ENCODE results near the gene ZG16. TPM values are rescaled to one million over a fixed set of nuclear protein-coding genes. Genes with fewer than 3 reads are reported as not detected.
"Not testable (repeated sequence)": the region's sequence is repeated elsewhere in the genome, so short reads cannot be mapped to it uniquely, and the experiment has no call there.

The ZG16 gene
- polyA plus RNA-seq, 1 donor from 2014 or later: not detected

DNA sequence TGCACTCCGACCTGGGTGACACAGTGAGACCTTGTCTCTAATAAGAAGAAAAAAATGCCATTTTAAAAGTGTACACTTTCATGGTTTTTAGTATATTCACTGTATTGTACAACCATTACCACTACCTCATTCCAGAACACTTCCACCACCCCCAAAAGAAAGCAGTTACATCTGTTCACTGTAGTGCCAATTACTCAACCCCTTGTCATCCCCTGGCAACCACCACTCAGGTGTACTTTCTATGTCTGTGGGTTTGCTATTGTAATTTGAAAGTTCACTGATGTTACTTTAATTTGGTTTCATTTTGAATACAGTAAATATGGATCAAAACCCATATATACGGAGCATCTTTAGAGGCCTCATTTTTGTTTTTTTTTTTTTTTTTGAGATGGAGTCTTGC, 6.1 kb downstream of the ZG16 start:
- no peaks in the 10 kb centered on the region for H3K36me3 ChIP-seq (ENCODE audit: insufficient read depth, low read length)
- no peaks in the 10 kb centered on the region for H4K20me1 ChIP-seq (ENCODE audit: insufficient read depth)

DNA sequence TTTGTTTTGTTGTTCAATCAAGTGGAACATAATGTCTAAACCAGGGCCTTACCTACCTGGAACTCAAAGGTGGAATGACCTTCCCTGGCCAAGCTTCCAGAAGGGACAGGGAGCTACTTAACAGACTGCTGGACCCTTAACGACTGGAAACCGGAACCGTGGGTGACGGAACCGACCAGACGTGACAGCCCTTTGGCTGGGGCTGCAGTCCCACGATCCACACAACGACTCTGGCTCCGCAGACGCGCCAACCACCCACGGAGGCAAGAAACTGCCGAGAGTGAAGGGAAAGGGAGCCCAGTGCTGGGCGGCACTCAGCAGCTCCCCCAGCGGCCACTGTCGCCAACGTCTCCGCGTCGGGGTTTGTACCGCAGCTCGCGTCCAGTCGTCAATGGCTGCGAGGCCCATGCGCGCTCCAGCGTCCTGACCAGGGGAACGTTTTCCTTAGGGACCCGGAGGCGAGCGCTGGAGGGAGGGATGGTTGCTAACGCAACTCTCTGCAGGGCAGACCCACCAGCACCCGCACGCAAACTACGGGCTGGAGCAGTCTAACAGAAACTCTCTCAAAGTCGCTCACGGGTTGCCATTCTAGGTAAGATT, 6.9 kb downstream of the ZG16 start:
- Histone ChIP-seq H3K27ac (ENCODE audit: low read length) (no peak overlapping the region), H3K27me3 (ENCODE audit: insufficient read depth, low read depth, low read length) (no peaks in the 10 kb centered on the region), H3K9ac (ENCODE audit: low read length) (no peak overlapping the region), H3K9me3 (ENCODE audit: low read length) (no peaks in the 10 kb centered on the region), H3K79me2 (replicated peaks; ENCODE audit: insufficient read depth, low read length) (no peaks in the 10 kb centered on the region), H3F3A (ENCODE audit: insufficient read depth, low read length, poor library complexity, severe bottlenecking) (no peaks in the 10 kb centered on the region), H4K20me1 (ENCODE audit: insufficient read depth) (no peaks in the 10 kb centered on the region), H3K4me3 (ENCODE audit: low read length) (no peak overlapping the region), H3K4me2 (ENCODE audit: low read length) (no peak overlapping the region), H3K36me3 (ENCODE audit: insufficient read depth, low read length) (no peaks in the 10 kb centered on the region), H2AFZ (ENCODE audit: low read depth, low read length) (no peak overlapping the region), H3K9me2 (ENCODE audit: insufficient read depth, low read length) (no peaks in the 10 kb centered on the region)
- TF ChIP-seq EP300 (conservative IDR thresholded peaks at IDR 0.05; ENCODE audit: poor library complexity, severe bottlenecking): no peak
- TF ChIP-seq, protein P1, sequence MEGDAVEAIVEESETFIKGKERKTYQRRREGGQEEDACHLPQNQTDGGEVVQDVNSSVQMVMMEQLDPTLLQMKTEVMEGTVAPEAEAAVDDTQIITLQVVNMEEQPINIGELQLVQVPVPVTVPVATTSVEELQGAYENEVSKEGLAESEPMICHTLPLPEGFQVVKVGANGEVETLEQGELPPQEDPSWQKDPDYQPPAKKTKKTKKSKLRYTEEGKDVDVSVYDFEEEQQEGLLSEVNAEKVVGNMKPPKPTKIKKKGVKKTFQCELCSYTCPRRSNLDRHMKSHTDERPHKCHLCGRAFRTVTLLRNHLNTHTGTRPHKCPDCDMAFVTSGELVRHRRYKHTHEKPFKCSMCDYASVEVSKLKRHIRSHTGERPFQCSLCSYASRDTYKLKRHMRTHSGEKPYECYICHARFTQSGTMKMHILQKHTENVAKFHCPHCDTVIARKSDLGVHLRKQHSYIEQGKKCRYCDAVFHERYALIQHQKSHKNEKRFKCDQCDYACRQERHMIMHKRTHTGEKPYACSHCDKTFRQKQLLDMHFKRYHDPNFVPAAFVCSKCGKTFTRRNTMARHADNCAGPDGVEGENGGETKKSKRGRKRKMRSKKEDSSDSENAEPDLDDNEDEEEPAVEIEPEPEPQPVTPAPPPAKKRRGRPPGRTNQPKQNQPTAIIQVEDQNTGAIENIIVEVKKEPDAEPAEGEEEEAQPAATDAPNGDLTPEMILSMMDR (IDR thresholded peaks at IDR 0.05; ENCODE audit: poor library complexity, severe bottlenecking): peak; percentile 48

More for the DNA sequence above, 6.1 kb downstream of the ZG16 start:
- Histone ChIP-seq H3F3A (ENCODE audit: insufficient read depth, low read length, poor library complexity, severe bottlenecking) (no peaks in the 10 kb centered on the region), H3K27ac (ENCODE audit: low read length) (no peak overlapping the region), H3K9me3 (ENCODE audit: low read length) (no peaks in the 10 kb centered on the region), H3K4me2 (ENCODE audit: low read length) (no peak overlapping the region), H3K9me2 (ENCODE audit: insufficient read depth, low read length) (no peaks in the 10 kb centered on the region), H3K4me3 (ENCODE audit: low read length) (no peak overlapping the region), H2AFZ (ENCODE audit: low read depth, low read length) (no peak overlapping the region), H3K9ac (ENCODE audit: low read length) (no peak overlapping the region), H3K79me2 (replicated peaks; ENCODE audit: insufficient read depth, low read length) (no peaks in the 10 kb centered on the region), H3K27me3 (ENCODE audit: insufficient read depth, low read depth, low read length) (no peaks in the 10 kb centered on the region)
- no peak for TF ChIP-seq EZH2 (IDR thresholded peaks at IDR 0.05; ENCODE audit: borderline replicate concordance, insufficient read depth, low read length, poor library complexity, severe bottlenecking)
- no peak for TF ChIP-seq POLR2AphosphoS5 (IDR thresholded peaks at IDR 0.05)
- no peak for TF ChIP-seq SMC3 (conservative IDR thresholded peaks at IDR 0.05; ENCODE audit: poor library complexity)
- TF ChIP-seq MXI1 (conservative IDR thresholded peaks at IDR 0.05; ENCODE audit: poor library complexity, severe bottlenecking): no peak
- no peak for TF ChIP-seq RAD21 (conservative IDR thresholded peaks at IDR 0.05)
- TF ChIP-seq, protein P2, sequence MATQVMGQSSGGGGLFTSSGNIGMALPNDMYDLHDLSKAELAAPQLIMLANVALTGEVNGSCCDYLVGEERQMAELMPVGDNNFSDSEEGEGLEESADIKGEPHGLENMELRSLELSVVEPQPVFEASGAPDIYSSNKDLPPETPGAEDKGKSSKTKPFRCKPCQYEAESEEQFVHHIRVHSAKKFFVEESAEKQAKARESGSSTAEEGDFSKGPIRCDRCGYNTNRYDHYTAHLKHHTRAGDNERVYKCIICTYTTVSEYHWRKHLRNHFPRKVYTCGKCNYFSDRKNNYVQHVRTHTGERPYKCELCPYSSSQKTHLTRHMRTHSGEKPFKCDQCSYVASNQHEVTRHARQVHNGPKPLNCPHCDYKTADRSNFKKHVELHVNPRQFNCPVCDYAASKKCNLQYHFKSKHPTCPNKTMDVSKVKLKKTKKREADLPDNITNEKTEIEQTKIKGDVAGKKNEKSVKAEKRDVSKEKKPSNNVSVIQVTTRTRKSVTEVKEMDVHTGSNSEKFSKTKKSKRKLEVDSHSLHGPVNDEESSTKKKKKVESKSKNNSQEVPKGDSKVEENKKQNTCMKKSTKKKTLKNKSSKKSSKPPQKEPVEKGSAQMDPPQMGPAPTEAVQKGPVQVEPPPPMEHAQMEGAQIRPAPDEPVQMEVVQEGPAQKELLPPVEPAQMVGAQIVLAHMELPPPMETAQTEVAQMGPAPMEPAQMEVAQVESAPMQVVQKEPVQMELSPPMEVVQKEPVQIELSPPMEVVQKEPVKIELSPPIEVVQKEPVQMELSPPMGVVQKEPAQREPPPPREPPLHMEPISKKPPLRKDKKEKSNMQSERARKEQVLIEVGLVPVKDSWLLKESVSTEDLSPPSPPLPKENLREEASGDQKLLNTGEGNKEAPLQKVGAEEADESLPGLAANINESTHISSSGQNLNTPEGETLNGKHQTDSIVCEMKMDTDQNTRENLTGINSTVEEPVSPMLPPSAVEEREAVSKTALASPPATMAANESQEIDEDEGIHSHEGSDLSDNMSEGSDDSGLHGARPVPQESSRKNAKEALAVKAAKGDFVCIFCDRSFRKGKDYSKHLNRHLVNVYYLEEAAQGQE (IDR thresholded peaks at IDR 0.05; ENCODE audit: borderline replicate concordance): no peak
- TF ChIP-seq, protein P1 (IDR thresholded peaks at IDR 0.05; ENCODE audit: poor library complexity, severe bottlenecking): no peak
- TF ChIP-seq TAF1 (IDR thresholded peaks at IDR 0.05; ENCODE audit: low read depth): no peak
- no peak for TF ChIP-seq EP300 (conservative IDR thresholded peaks at IDR 0.05; ENCODE audit: poor library complexity, severe bottlenecking)

DNA sequence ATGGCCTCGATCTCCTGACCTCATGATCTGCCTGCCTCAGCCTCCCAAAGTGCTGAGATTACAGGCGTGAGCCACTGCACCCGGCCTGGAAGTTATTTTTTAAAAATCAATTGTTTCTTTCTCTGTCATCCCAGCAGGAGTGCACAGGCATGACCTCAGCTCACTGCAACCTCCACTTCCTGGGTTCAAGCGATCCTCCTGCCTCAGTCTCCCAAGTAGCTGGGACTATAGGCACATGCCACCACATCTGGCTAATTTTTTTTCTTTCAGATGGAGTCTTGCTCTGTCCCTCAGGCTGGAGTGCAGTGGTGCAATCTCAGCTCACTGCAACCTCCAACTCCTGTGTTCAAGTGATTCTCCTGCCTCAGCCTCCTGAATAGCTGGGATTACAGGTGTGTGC, 9.1 kb downstream of the ZG16 start:
- not testable (repeated sequence) for H3K27ac ChIP-seq (ENCODE audit: low read length); H3K9ac ChIP-seq (ENCODE audit: low read length); H4K20me1 ChIP-seq (ENCODE audit: insufficient read depth); H3K4me2 ChIP-seq (ENCODE audit: low read length); H3F3A ChIP-seq (ENCODE audit: insufficient read depth, low read length, poor library complexity, severe bottlenecking); H2AFZ ChIP-seq (ENCODE audit: low read depth, low read length); H3K36me3 ChIP-seq (ENCODE audit: insufficient read depth, low read length); H3K9me2 ChIP-seq (ENCODE audit: insufficient read depth, low read length); H3K9me3 ChIP-seq (ENCODE audit: low read length); H3K27me3 ChIP-seq (ENCODE audit: insufficient read depth, low read depth, low read length); H3K4me3 ChIP-seq (ENCODE audit: low read length)
- H3K79me2 ChIP-seq (replicated peaks; ENCODE audit: insufficient read depth, low read length): peaks cover 14% of the 10 kb centered on the region
